Endothelial cell of umbilical vein (primary cell): ENCODE results near the gene BBX. TPM values are rescaled to one million over a fixed set of nuclear protein-coding genes. Genes with fewer than 3 reads are reported as not detected.

ENCODE experiments used
- BruUV-seq: library from RNA; stranded (reverse); fragments of 400-500 nt; replicated peaks from 2 replicates; lab custom pipeline; 2021; lab: Mats Ljungman, UMichigan
- CTCF ChIA-PET: fragments of 300-600, 350-600 bp; sonication (Branson Sonifier 250); formaldehyde crosslinking; loops from one replicate; lab custom pipeline; 2021; ENCODE audit warnings: antibody characterized with exemption, inconsistent platforms; lab: Charles Lee
- POLR2A ChIA-PET: fragments of 300-600, 350-600 bp; sonication (Branson Sonifier 250); formaldehyde crosslinking; loops from one replicate; lab custom pipeline; 2021; ENCODE audit warnings: antibody characterized with exemption, inconsistent platforms; lab: Charles Lee
- DNase-seq: peaks from one replicate; pipeline ENCODE4 v3.0.0-alpha.2; 2011; ENCODE audit warnings: low read depth, low spot score
- FAIRE-seq: peaks from 2 replicates; lab custom pipeline; 2011; peaks lifted over from hg19 to GRCh38; lab: Jason Lieb, UNC
- H2AFZ ChIP-seq: 2 replicates; pipeline ENCODE4 v1.6.0; 2012; ENCODE audit warnings: low read depth, low read length, control low read depth, inconsistent platforms
- H3K27ac ChIP-seq: 2 replicates; pipeline ENCODE4 v1.5.1; 2011; ENCODE audit warnings: low read depth, mild to moderate bottlenecking, control low read depth, low read length, moderate library complexity; ENCODE audit not compliant: insufficient read depth
- H3K27me3 ChIP-seq, 2 experiments: 2 replicates each; pipeline versions ENCODE4 v1.6.0 to v1.6.1; 2011; ENCODE audit warnings: low read length in 2 of 2, mixed read lengths in 1 of 2; ENCODE audit not compliant: control insufficient read depth in 2 of 2, insufficient read depth in 2 of 2
- H3K36me3 ChIP-seq, 2 experiments: 2 replicates in 1 of 2; 3 replicates in 1 of 2; pipeline ENCODE4 v1.5.1; 2011; ENCODE audit warnings: low read length in 2 of 2, mild to moderate bottlenecking in 1 of 2, moderate library complexity in 1 of 2; ENCODE audit not compliant: control insufficient read depth in 2 of 2, insufficient read depth in 2 of 2; ENCODE audit errors: extremely low read depth in 1 of 2
- H3K4me1 ChIP-seq: 3 replicates; pipeline ENCODE4 v1.5.1; 2011; ENCODE audit warnings: mild to moderate bottlenecking, low read length; ENCODE audit not compliant: control insufficient read depth, insufficient read depth; ENCODE audit errors: extremely low read depth
- H3K4me2 ChIP-seq: 2 replicates; pipeline ENCODE4 v1.6.1; 2011; ENCODE audit warnings: low read length, control low read depth, mixed read lengths; ENCODE audit not compliant: insufficient read depth
- H3K4me3 ChIP-seq, 3 experiments: fragments of 200-600 bp in 1 of 3; sonication (generic), shearing (Covaris generic) in 1 of 3; replicated peaks in 1 of 3; 2 replicates each; pipeline ENCODE4 v1.5.1; 2011 to 2016; ENCODE audit warnings: control low read depth in 3 of 3, low read length in 3 of 3, mild to moderate bottlenecking in 2 of 3, inconsistent platforms in 1 of 3, low read depth in 1 of 3, moderate library complexity in 1 of 3; ENCODE audit not compliant: insufficient read depth in 1 of 3
- H3K79me2 ChIP-seq: 2 replicates; pipeline ENCODE4 v1.6.0; 2012; ENCODE audit warnings: low read length, inconsistent platforms; ENCODE audit not compliant: control insufficient read depth, insufficient read depth
- H3K9ac ChIP-seq: replicated peaks from 2 replicates; pipeline ENCODE3; 2011; ENCODE audit warnings: low read length, control low read depth; ENCODE audit not compliant: insufficient read depth; ENCODE audit errors: extremely low read depth
- H3K9me1 ChIP-seq: replicated peaks from 3 replicates; pipeline ENCODE4 v1.6.0; 2011; ENCODE audit warnings: mild to moderate bottlenecking, low read length; ENCODE audit not compliant: control insufficient read depth, insufficient read depth; ENCODE audit errors: extremely low read depth
- H3K9me3 ChIP-seq: replicated peaks from 2 replicates; pipeline ENCODE4 v1.5.1; 2012; ENCODE audit warnings: low read length, inconsistent platforms; ENCODE audit not compliant: control insufficient read depth, insufficient read depth
- H4K20me1 ChIP-seq: replicated peaks from 2 replicates; pipeline ENCODE3; 2011; ENCODE audit warnings: mild to moderate bottlenecking, low read length; ENCODE audit not compliant: control insufficient read depth, insufficient read depth; ENCODE audit errors: extremely low read depth
- CTCF ChIP-seq, 2 donors: IDR thresholded peaks; 1 replicate in 1 of 2; 2 replicates in 1 of 2; pipeline ENCODE4 v1.5.1; 2011; ENCODE audit warnings: low read length in 2 of 2, mild to moderate bottlenecking in 2 of 2, moderate library complexity in 2 of 2, control low read depth in 1 of 2, inconsistent platforms in 1 of 2, low read depth in 1 of 2; ENCODE audit not compliant: insufficient read depth in 1 of 2; ENCODE audit errors: extremely low read depth in 1 of 2
- EZH2 ChIP-seq: IDR thresholded peaks from 2 replicates; pipeline ENCODE4 v1.6.1; 2012; ENCODE audit warnings: borderline replicate concordance, low read depth, mild to moderate bottlenecking, moderate library complexity, low read length, inconsistent platforms; ENCODE audit not compliant: severe bottlenecking
- FOS ChIP-seq: IDR thresholded peaks from 2 replicates; pipeline ENCODE4 v1.6.1; 2011; ENCODE audit warnings: mild to moderate bottlenecking, low read length, moderate library complexity, borderline replicate concordance; ENCODE audit not compliant: insufficient read depth
- GATA2 ChIP-seq: IDR thresholded peaks from 2 replicates; pipeline ENCODE4 v1.7.0; 2011; ENCODE audit warnings: low read depth, mild to moderate bottlenecking, moderate library complexity, mixed read lengths, low read length; ENCODE audit not compliant: insufficient read length, insufficient read depth
- JUN ChIP-seq: IDR thresholded peaks from 2 replicates; pipeline ENCODE4 v1.6.1; 2011; ENCODE audit warnings: borderline replicate concordance, low read depth; ENCODE audit not compliant: insufficient read length, insufficient read depth
- MAX ChIP-seq: IDR thresholded peaks from 2 replicates; pipeline ENCODE4 v1.6.1; 2011; ENCODE audit not compliant: insufficient read depth, insufficient read length
- MYC ChIP-seq: IDR thresholded peaks from one replicate; pipeline ENCODE4 v1.6.1; 2011; ENCODE audit warnings: mild to moderate bottlenecking, low read depth, low read length
- POLR2A ChIP-seq: IDR thresholded peaks from 2 replicates; pipeline ENCODE4 v1.6.1; 2012; ENCODE audit warnings: low read depth, mild to moderate bottlenecking, control low read depth, low read length
- POLR2AphosphoS5 ChIP-seq: IDR thresholded peaks from 2 replicates; pipeline ENCODE4 v1.6.1; 2012; ENCODE audit warnings: low read depth, mild to moderate bottlenecking, control low read depth, low read length, moderate library complexity; ENCODE audit not compliant: insufficient read depth
- dilution Hi-C: fragments of 300-500 bp; cut with MboI; formaldehyde crosslinking; loops from one replicate; pipeline ENCODE4 v1.15.0; 2019; ENCODE audit warnings: low sequenced_read_pairs; ENCODE audit not compliant: extremely low pct_ligation_motif_present
- intact Hi-C: fragments of 100-400 bp; cut with micrococcal nuclease; formaldehyde crosslinking; loops from one replicate; pipeline ENCODE4 v1.10.0; 2022
- polyA plus RNA-seq, 4 experiments: library from polyadenylated mRNA; depleted of rRNA in 3 of 4; stranded (reverse) in 3 of 4; unstranded in 1 of 4; fragments of >200 nt; gene quantifications; 2 replicates each; pipeline versions ENCODE4 v1.2.1 to v1.2.3, GENCODE V29; 2011 to 2012; ENCODE audit warnings: missing spikeins in 1 of 4
- total RNA-seq: library from RNA; stranded (reverse); gene quantifications from 2 replicates; pipeline ENCODE4 v1.2.3, GENCODE V29; 2021

BBX gene
- total and polyA plus RNA-seq, 2 donors (not counting 3 experiments of a cell fraction or from before 2014, with no cell fraction given) = 21.4 to 43.4 TPM

- H3K27ac ChIP-seq = no peak overlapping the region
- H3K4me2 ChIP-seq = no peak overlapping the region
- intact Hi-C loops (loop anchor here (10.0 kb wide), 1 partner anchor 234 kb away; no protein-coding TSS in a partner anchor), dilution Hi-C loops (no loop called here)
- H4K20me1 ChIP-seq = no peaks in the 10 kb centered on the region
- BruUV-seq = no TSS peak
- POLR2A ChIA-PET = no interaction called here
- H3K4me1 ChIP-seq = peaks cover 12% of the 10 kb centered on the region
- H3K4me3 ChIP-seq = no peak overlapping the region
- TF ChIP-seq CTCF (IDR thresholded peaks at IDR 0.05; ENCODE audit: extremely low read depth in 1 of 2, insufficient read depth in 1 of 2, low read depth in 1 of 2, low read length in 2 of 2) (no peak), POLR2AphosphoS5 (no peak), POLR2A (no peak), MYC (no peak), EZH2 (no peak), MAX (no peak), FOS (no peak), GATA2 (no peak), JUN (no peak)
- CTCF ChIA-PET = interaction anchor here (0.9 to 1.6 kb wide), 5 partner anchors 8 to 38 kb away, joined by 3 to 11 read pairs (median 4); no protein-coding TSS in a partner anchor
- H3K79me2 ChIP-seq = no peaks in the 10 kb centered on the region
- H3K9me3 ChIP-seq = no peaks in the 10 kb centered on the region
- H3K9me1 ChIP-seq = no peaks in the 10 kb centered on the region
- DNase-seq (no peak), FAIRE-seq (no peak)
- H2AFZ ChIP-seq = no peak overlapping the region
- H3K36me3 ChIP-seq = no peaks in the 10 kb centered on the region
- H3K27me3 ChIP-seq = no peaks in the 10 kb centered on the region
- H3K9ac ChIP-seq = no peak overlapping the region
Measured at GRCh38 chr3:107668416-107668815, 145.7 kb downstream of the BBX start.
